ENCODE results near the gene BEND6. TPM values are rescaled to one million over a fixed set of nuclear protein-coding genes. Genes with fewer than 3 reads are reported as not detected.

Gene BEND6
- total and polyA plus RNA-seq, 4 donors = under 0.01 to 0.14 (median 0.03) TPM; not detected in 1

GRCh38 chr6:57035549-57035948, 80.6 kb downstream of the BEND6 start:
- Histone ChIP-seq H3K9me3 (ENCODE audit: control insufficient read depth in 4 of 4, low read length in 3 of 4) (no peaks in the 10 kb centered on the region), H3K4me3 (ENCODE audit: low read depth in 1 of 3, low read length in 3 of 3) (no peak overlapping the region), H3K9ac (ENCODE audit: low read depth in 1 of 2, low read length in 2 of 2) (no peak overlapping the region), H3K36me3 (ENCODE audit: control insufficient read depth in 4 of 4, insufficient read depth in 3 of 4, low read depth in 1 of 4, low read length in 3 of 4) (no peaks in the 10 kb centered on the region), H3K27ac (ENCODE audit: low read depth in 1 of 2, low read length in 2 of 2) (no peak overlapping the region), H3K27me3 (ENCODE audit: control insufficient read depth in 4 of 4, insufficient read depth in 4 of 4, low read length in 3 of 4) (peaks cover 0 to 6% (median 0%) of the 10 kb centered on the region in 4 donors), H3K4me1 (ENCODE audit: control insufficient read depth in 4 of 4, insufficient read depth in 4 of 4, low read length in 3 of 4) (no peaks in the 10 kb centered on the region)
- WGBS = 25% methylated on average over 3 of the region's 3 CpGs
- no peak for DNase-seq (ENCODE audit: low spot score)
- no peak for TF ChIP-seq HNF4G (IDR thresholded peaks at IDR 0.05)
- TF ChIP-seq GABPA (IDR thresholded peaks at IDR 0.05 in 1 of 2, conservative IDR thresholded peaks at IDR 0.05 in 1 of 2) = no peak
- TF ChIP-seq NR2F2 (IDR thresholded peaks at IDR 0.05) = no peak
- TF ChIP-seq YY1 (IDR thresholded peaks at IDR 0.05) = no peak
- TF ChIP-seq, protein P1, sequence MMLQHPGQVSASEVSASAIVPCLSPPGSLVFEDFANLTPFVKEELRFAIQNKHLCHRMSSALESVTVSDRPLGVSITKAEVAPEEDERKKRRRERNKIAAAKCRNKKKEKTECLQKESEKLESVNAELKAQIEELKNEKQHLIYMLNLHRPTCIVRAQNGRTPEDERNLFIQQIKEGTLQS (IDR thresholded peaks at IDR 0.05) = no peak
- no peak for TF ChIP-seq REST (IDR thresholded peaks at IDR 0.05)
- TF ChIP-seq, protein P2, sequence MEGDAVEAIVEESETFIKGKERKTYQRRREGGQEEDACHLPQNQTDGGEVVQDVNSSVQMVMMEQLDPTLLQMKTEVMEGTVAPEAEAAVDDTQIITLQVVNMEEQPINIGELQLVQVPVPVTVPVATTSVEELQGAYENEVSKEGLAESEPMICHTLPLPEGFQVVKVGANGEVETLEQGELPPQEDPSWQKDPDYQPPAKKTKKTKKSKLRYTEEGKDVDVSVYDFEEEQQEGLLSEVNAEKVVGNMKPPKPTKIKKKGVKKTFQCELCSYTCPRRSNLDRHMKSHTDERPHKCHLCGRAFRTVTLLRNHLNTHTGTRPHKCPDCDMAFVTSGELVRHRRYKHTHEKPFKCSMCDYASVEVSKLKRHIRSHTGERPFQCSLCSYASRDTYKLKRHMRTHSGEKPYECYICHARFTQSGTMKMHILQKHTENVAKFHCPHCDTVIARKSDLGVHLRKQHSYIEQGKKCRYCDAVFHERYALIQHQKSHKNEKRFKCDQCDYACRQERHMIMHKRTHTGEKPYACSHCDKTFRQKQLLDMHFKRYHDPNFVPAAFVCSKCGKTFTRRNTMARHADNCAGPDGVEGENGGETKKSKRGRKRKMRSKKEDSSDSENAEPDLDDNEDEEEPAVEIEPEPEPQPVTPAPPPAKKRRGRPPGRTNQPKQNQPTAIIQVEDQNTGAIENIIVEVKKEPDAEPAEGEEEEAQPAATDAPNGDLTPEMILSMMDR (IDR thresholded peaks at IDR 0.05; ENCODE audit: low read depth, low read length, missing input control) = no peak
- TF ChIP-seq FOXA1 (IDR thresholded peaks at IDR 0.05) = no peak
- TF ChIP-seq HNF4A (conservative IDR thresholded peaks at IDR 0.05) = no peak
- TF ChIP-seq RXRA (IDR thresholded peaks at IDR 0.05) = no peak
- no peak for TF ChIP-seq TAF1 (conservative IDR thresholded peaks at IDR 0.05)
- no peak for TF ChIP-seq EGR1 (IDR thresholded peaks at IDR 0.05; ENCODE audit: low read depth in 2 of 2)

DNA sequence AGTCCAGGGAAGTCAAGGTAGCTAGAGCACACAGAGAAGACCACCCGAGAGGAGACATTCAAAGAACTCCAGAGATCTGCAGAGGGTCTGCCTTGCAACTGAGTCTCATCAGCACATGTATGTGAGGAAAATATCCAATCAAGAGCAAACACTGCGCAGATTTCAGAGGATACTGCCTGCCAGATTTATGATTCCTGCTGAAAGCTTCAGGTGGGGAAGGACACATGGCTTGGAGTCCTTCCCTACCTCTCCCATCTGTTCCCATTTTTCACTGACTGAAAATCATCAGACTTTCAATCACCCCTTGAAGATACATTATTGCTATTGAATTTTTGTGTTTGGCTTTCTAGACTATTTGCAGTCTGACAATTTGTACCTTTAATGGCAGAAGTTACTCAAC, 84.0 kb downstream of the BEND6 start:
- Histone ChIP-seq H3K27ac (ENCODE audit: low read depth in 1 of 2, low read length in 2 of 2) (no peak overlapping the region), H3K4me3 (ENCODE audit: low read depth in 1 of 3, low read length in 3 of 3) (no peak overlapping the region), H3K9me3 (ENCODE audit: control insufficient read depth in 4 of 4, low read length in 3 of 4) (no peaks in the 10 kb centered on the region), H3K36me3 (ENCODE audit: control insufficient read depth in 4 of 4, insufficient read depth in 3 of 4, low read depth in 1 of 4, low read length in 3 of 4) (no peaks in the 10 kb centered on the region), H3K9ac (ENCODE audit: low read depth in 1 of 2, low read length in 2 of 2) (no peak overlapping the region), H3K27me3 (ENCODE audit: control insufficient read depth in 4 of 4, insufficient read depth in 4 of 4, low read length in 3 of 4) (peaks cover 0 to 5% (median 2%) of the 10 kb centered on the region in 4 donors), H3K4me1 (ENCODE audit: control insufficient read depth in 4 of 4, insufficient read depth in 4 of 4, low read length in 3 of 4) (no peaks in the 10 kb centered on the region)
- no peak for DNase-seq (ENCODE audit: low spot score)
- 80% methylated on average over 2 of the region's 2 CpGs for WGBS
- TF ChIP-seq, protein P1 (IDR thresholded peaks at IDR 0.05) = no peak
- TF ChIP-seq JUND (IDR thresholded peaks at IDR 0.05) (no peak), RXRA (IDR thresholded peaks at IDR 0.05) (no peak), YY1 (IDR thresholded peaks at IDR 0.05) (no peak), HNF4A (conservative IDR thresholded peaks at IDR 0.05) (no peak), REST (IDR thresholded peaks at IDR 0.05) (no peak), TAF1 (conservative IDR thresholded peaks at IDR 0.05) (no peak), EGR1 (IDR thresholded peaks at IDR 0.05; ENCODE audit: low read depth in 2 of 2) (no peak), FOXA1 (IDR thresholded peaks at IDR 0.05) (no peak), NR2F2 (IDR thresholded peaks at IDR 0.05) (no peak), RAD21 (IDR thresholded peaks at IDR 0.05) (no peak), HNF4G (IDR thresholded peaks at IDR 0.05) (no peak), SP1 (IDR thresholded peaks at IDR 0.05) (no peak), GABPA (IDR thresholded peaks at IDR 0.05 in 1 of 2, conservative IDR thresholded peaks at IDR 0.05 in 1 of 2) (no peak), FOXA2 (IDR thresholded peaks at IDR 0.05) (no peak)
- TF ChIP-seq, protein P2 (IDR thresholded peaks at IDR 0.05; ENCODE audit: low read depth, low read length, missing input control) = no peak
- TF ChIP-seq, protein P3, sequence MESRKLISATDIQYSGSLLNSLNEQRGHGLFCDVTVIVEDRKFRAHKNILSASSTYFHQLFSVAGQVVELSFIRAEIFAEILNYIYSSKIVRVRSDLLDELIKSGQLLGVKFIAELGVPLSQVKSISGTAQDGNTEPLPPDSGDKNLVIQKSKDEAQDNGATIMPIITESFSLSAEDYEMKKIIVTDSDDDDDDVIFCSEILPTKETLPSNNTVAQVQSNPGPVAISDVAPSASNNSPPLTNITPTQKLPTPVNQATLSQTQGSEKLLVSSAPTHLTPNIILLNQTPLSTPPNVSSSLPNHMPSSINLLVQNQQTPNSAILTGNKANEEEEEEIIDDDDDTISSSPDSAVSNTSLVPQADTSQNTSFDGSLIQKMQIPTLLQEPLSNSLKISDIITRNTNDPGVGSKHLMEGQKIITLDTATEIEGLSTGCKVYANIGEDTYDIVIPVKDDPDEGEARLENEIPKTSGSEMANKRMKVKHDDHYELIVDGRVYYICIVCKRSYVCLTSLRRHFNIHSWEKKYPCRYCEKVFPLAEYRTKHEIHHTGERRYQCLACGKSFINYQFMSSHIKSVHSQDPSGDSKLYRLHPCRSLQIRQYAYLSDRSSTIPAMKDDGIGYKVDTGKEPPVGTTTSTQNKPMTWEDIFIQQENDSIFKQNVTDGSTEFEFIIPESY (IDR thresholded peaks at IDR 0.05) = no peak

Measured in liver (tissue), 9 donors.